AG09309 (cell line): ENCODE data around the gene NPHS2.
A peak's percentile ranks its signal among the peaks of the same experiment; 100 is the strongest.

ENCODE experiments used
- DNase-seq: peaks from one replicate; pipeline ENCODE4 v3.0.0-alpha.2; 2010; ENCODE audit warnings: low read depth
- H3K4me3 ChIP-seq: 2 replicates; pipeline ENCODE4 v1.5.1; 2011; ENCODE audit warnings: mild to moderate bottlenecking, low read depth, low read length, moderate library complexity; ENCODE audit not compliant: control insufficient read depth
- TF ChIP-seq, protein P1 (sequence below): IDR thresholded peaks from 2 replicates; pipeline ENCODE4 v1.5.1; 2011; ENCODE audit warnings: mild to moderate bottlenecking, low read depth, low read length, inconsistent platforms; ENCODE audit not compliant: insufficient read depth, control insufficient read depth; ENCODE audit errors: missing control alignments

NPHS2 gene

DNA sequence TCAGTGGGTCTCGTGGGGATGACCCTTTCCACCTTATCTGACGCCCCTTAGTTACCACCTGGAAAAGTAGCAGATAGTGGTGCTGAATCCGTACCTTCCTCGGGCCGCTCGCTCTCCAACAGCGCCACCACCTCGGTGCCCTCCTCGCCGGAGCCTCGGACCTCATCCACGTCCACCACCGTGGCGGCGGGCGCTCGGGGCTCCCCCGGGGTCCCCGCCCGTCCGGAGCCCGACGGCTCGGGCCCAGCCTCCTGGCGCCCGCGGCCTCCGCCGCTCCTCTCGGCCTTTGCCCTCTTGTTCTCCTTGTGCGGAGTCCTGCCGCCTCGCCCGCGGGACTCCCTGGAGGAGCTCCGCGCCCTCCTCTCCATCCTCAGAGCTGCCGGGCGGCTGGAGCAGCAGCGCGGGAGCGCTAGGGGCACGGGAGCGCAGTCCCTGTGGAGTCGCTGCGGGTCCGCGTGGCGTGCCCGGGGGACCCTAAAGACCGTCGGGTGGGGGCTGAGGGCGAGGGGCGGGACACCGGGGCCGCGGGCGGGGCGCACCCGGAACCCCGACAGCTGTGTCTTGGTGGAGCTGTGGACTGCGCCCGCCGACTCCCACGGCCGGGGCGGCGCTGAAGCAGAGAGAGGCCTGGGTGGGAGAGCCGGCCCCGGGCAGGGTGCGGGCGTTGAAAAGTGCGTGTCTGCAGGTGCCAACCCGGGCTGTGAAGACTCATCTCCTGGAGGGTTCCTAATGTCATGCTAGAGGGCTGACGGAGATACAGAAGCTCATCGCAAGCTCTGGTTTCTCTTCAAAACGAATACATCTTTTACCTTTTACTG lies at the start of gene NPHS2:
NPHS2 (minus strand) TSS at position 452 of the 818 bp plus-strand sequence; CDS start at position 368, 84 bp downstream.
- no peak for DNase-seq
- TF ChIP-seq, protein P1, sequence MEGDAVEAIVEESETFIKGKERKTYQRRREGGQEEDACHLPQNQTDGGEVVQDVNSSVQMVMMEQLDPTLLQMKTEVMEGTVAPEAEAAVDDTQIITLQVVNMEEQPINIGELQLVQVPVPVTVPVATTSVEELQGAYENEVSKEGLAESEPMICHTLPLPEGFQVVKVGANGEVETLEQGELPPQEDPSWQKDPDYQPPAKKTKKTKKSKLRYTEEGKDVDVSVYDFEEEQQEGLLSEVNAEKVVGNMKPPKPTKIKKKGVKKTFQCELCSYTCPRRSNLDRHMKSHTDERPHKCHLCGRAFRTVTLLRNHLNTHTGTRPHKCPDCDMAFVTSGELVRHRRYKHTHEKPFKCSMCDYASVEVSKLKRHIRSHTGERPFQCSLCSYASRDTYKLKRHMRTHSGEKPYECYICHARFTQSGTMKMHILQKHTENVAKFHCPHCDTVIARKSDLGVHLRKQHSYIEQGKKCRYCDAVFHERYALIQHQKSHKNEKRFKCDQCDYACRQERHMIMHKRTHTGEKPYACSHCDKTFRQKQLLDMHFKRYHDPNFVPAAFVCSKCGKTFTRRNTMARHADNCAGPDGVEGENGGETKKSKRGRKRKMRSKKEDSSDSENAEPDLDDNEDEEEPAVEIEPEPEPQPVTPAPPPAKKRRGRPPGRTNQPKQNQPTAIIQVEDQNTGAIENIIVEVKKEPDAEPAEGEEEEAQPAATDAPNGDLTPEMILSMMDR = no peak
- H3K4me3 ChIP-seq = no peak within 1 kb of the TSS

GRCh38 chr1:179612361-179612760 lies 36.6 kb upstream of the NPHS2 start:
- DNase-seq = no peak
- TF ChIP-seq, protein P1 = no peak
- H3K4me3 ChIP-seq = no peak overlapping the region

DNA sequence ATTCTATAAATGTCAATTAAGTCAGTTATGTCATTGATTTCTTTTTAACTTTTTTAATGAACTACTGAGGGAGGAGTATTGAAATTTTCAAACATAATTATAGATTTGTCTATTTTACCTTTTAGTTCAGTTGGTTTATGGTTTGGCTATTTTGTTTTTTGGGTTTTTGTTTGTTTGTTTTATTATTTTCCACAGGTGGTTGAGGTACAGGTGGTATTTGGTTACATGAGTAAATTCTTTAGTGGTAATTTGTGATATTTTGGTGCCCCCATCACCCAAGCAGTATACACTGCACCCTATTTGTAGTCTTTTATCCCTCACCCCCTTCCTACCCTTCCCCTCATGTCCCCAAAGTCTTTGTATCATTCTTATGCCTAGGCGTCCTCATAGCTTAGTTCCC lies 25.3 kb upstream of the NPHS2 start:
- TF ChIP-seq, protein P1 = no peak
- H3K4me3 ChIP-seq = no peak overlapping the region
- no peak for DNase-seq

DNA sequence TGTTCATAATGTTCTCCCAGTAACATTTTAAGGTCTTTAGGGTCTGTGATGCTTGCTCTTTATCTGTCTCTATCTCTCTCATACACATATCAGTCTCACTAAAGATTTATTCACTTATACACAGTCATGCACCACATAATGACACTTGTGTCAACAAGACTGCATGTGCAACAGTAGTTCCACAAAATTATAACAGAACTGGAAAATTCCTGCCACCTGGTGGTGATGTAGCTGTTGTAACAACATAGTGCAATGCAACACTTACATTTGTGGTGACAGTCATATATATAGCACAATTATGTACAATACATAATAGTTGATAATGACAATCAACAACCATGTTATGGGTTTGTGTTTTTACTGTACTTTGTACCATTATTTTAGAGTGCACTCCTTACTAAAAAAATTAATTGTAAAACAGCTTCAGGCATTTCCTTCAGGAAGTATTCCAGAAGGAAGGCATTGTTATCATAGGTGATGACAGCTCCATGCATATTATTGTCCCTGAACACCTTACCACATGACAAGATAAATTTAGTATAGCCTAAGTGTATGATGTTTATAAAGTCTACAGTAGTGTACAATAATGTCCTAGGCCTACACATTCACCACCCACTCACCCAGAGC lies 24.0 kb upstream of the NPHS2 start:
- no peak for DNase-seq

DNA sequence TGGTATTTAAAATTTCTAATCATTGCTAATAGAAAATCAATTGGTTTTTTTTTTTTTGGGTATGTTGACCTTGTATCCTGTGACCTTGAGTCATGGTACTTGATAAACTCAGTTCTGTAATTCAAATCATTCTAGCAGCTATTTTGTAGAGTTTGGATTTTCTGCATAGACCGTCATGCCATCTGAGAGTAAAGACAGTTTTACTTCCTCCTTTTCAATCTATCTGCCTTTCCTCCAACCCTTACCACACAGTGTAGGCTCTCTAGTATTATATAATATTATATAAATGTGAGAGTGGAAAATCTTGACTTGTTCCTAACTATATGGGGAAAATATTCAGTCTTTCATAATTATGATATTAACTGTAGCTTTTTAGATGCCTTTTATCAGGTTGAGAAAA lies 22.9 kb upstream of the NPHS2 start:
- DNase-seq = no peak
- H3K4me3 ChIP-seq = no peak overlapping the region
- TF ChIP-seq, protein P1 = no peak

More for the DNA sequence above, 24.0 kb upstream of the NPHS2 start:
- no peak overlapping the region for H3K4me3 ChIP-seq
- TF ChIP-seq, protein P1 = peak; percentile 16

DNA sequence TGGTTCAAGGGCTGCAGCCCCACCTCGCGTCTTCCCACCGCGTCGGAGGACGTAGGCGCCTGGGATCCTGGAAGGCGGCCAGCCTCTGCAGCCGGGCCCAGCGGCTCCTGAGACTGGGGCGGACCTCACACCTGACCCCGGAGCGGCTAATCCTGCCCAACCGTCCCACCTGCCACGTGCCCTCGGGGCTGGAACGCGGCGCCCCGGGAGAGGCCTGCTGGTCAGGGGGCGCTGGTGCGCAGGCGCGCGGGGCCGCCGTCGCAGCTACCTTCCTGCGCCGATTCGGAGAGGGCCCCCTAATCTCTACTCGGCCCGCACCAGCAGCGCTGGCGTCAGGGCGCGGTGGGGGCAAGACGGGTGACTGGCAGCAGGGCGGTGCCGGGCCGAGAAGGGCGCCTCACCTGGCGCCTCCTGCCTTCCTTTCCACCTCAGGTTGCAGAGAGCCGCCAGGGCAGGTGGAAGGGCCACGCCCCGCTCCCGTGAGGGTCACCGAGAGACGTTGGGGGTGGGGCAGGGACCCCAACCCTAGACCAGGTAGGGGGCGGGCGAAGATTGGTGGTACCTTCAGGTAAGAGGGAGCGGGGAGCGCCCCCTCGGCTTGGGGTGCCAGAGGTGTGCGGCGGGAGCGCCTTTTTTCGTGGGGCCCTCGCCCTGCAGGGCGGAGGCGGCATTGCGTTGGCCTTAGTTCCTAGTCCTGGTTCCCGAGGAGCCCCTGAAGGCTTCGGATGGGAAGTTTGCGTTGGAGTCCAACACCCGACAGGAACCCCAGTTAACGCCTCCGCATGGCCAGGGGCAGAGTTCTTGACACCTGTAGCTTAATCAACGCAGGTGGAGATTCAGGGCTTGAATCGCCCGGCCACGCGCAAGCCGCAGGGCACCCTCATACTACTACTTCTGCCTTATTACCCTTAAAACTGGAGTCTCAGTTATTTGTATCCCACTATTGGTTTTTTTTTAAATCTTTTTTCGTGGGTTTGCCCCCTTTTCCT lies 16.1 kb upstream of the NPHS2 start, which contains the start of gene TDRD5:
TDRD5 (plus strand) TSS at position 241 of the 989 bp plus-strand sequence. CDS start 784 bp downstream, outside the sequence.
- TF ChIP-seq, protein P1 = no peak
- no peak for DNase-seq
- H3K4me3 ChIP-seq = no peak within 1 kb of the TSS
